Spleen (tissue), 7 donors: Measurements from ENCODE around the gene ZMYND15.

ENCODE experiments used
- CTCF ChIP-seq, 11 experiments: fragments of 200-600 bp in 7 of 11; fragments of 450-650 bp in 4 of 11; sonication (generic) in 4 of 11; IDR thresholded peaks in 8 of 11; conservative IDR thresholded peaks in 3 of 11; 1 replicate in 7 of 11; 2 replicates in 4 of 11; pipeline versions ENCODE4 v1.4.0 to v1.8.0; 2016 to 2021; ENCODE audit warnings: antibody characterized with exemption in 11 of 11, inconsistent platforms in 4 of 11, mild to moderate bottlenecking in 1 of 11
- POLR2A ChIP-seq, 3 donors: fragments of 450-650 bp; IDR thresholded peaks; one replicate each; pipeline ENCODE4 v1.5.1; 2017; ENCODE audit warnings: antibody characterized with exemption in 3 of 3, mild to moderate bottlenecking in 1 of 3
- POLR2AphosphoS5 ChIP-seq, 3 donors: sonication (generic); formaldehyde crosslinking; IDR thresholded peaks; one replicate each; pipeline ENCODE4 v1.5.1; 2017; ENCODE audit warnings: antibody characterized with exemption in 3 of 3
- donor health status: DM: no; HTN: no; CAD: no; lungs with moderate emphysema.
- donor health status: DM: no; HTN: no; CAD: no.
- donor health status: DM: no; HTN: no; CAD: no.

GRCh38 chr17:4780325-4780955 is 40.8 kb downstream of the ZMYND15 start:
- TF ChIP-seq CTCF (IDR thresholded peaks at IDR 0.05 in 8 of 11, conservative IDR thresholded peaks at IDR 0.05 in 3 of 11) (no peak), POLR2AphosphoS5 (IDR thresholded peaks at IDR 0.05) (no peak), POLR2A (IDR thresholded peaks at IDR 0.05) (no peak)
